CD4-positive, CD25-positive, alpha-beta regulatory T cell (primary cell): ENCODE data around the gene MEG3. TPM values are rescaled to one million over a fixed set of nuclear protein-coding genes. Genes with fewer than 3 reads are reported as not detected.

ENCODE experiments used
- ATAC-seq, 2 donors: fragments of 150-1000 bp; cut with Tn5 transposase; one replicate each; pipeline ENCODE4 v1.10.0; 2021; ENCODE audit warnings: low read depth in 2 of 2, moderate number of reproducible peaks in 2 of 2, moderate library complexity in 1 of 2
- DNase-seq, 3 donors: peaks; one replicate each; pipeline versions ENCODE4 v3.0.0 to v3.0.0-alpha.2; 2012 to 2022; ENCODE audit warnings: mixed read lengths in 1 of 3
- H3K27ac ChIP-seq: one replicate; pipeline ENCODE4 v1.7.0; 2013; ENCODE audit warnings: mild to moderate bottlenecking, low read length; ENCODE audit not compliant: insufficient read depth, poor library complexity, severe bottlenecking
- H3K27me3 ChIP-seq: one replicate; pipeline ENCODE4 v1.7.0; 2013; ENCODE audit warnings: low read length; ENCODE audit not compliant: control insufficient read depth, insufficient read depth
- H3K36me3 ChIP-seq: one replicate; pipeline ENCODE4 v1.7.0; 2013; ENCODE audit warnings: mild to moderate bottlenecking, low read length, moderate library complexity; ENCODE audit not compliant: control insufficient read depth, insufficient read depth
- H3K4me1 ChIP-seq: 2 replicates; pipeline ENCODE4 v1.7.0; 2013; ENCODE audit warnings: mild to moderate bottlenecking, low read length; ENCODE audit not compliant: insufficient read depth, control insufficient read depth, poor library complexity, severe bottlenecking
- H3K4me3 ChIP-seq: one replicate; pipeline ENCODE4 v1.7.0; 2013; ENCODE audit warnings: low read depth, mild to moderate bottlenecking, low read length, moderate library complexity
- H3K9me3 ChIP-seq, 2 experiments: 1 replicate in 1 of 2; 2 replicates in 1 of 2; pipeline ENCODE4 v1.7.0; 2013; ENCODE audit warnings: low read length in 2 of 2, mild to moderate bottlenecking in 1 of 2, moderate library complexity in 1 of 2; ENCODE audit not compliant: control insufficient read depth in 2 of 2
- H3K27ac Mint-ChIP-seq, 3 donors: one replicate each; pipeline ENCODE4 v1.8.0; 2020 to 2022; ENCODE audit warnings: mild to moderate bottlenecking in 3 of 3, mixed read lengths in 3 of 3, moderate library complexity in 2 of 3
- H3K27me3 Mint-ChIP-seq: one replicate; pipeline ENCODE4 v1.8.0; 2022; ENCODE audit warnings: mild to moderate bottlenecking, mixed read lengths
- H3K36me3 Mint-ChIP-seq: one replicate; pipeline ENCODE4 v1.8.0; 2020; ENCODE audit warnings: mixed read lengths
- H3K4me1 Mint-ChIP-seq, 4 donors: one replicate each; pipeline ENCODE4 v1.8.0; 2020 to 2022; ENCODE audit warnings: mixed read lengths in 4 of 4, mild to moderate bottlenecking in 1 of 4
- H3K4me3 Mint-ChIP-seq, 4 donors: one replicate each; pipeline ENCODE4 v1.8.0; 2020 to 2022; ENCODE audit warnings: mild to moderate bottlenecking in 4 of 4, mixed read lengths in 4 of 4, moderate library complexity in 3 of 4
- H3K9me3 Mint-ChIP-seq, 7 donors: one replicate each; pipeline ENCODE4 v1.8.0; 2020 to 2022; ENCODE audit warnings: mixed read lengths in 7 of 7, mild to moderate bottlenecking in 3 of 7, moderate library complexity in 2 of 7
- polyA plus RNA-seq, 4 donors: library from polyadenylated mRNA; unstranded; fragments of 300-500 nt; fragmentation: Illumina TruSeq; gene quantifications; one replicate each; pipeline ENCODE4 v1.2.3, GENCODE V29; 2021
- total RNA-seq: library from RNA; stranded (reverse); gene quantifications from one replicate; pipeline ENCODE4 v1.2.3, GENCODE V29; 2022

MEG3 gene
- total and polyA plus RNA-seq, 5 donors from 2014 or later = 0.10 TPM; not detected in 4

DNA sequence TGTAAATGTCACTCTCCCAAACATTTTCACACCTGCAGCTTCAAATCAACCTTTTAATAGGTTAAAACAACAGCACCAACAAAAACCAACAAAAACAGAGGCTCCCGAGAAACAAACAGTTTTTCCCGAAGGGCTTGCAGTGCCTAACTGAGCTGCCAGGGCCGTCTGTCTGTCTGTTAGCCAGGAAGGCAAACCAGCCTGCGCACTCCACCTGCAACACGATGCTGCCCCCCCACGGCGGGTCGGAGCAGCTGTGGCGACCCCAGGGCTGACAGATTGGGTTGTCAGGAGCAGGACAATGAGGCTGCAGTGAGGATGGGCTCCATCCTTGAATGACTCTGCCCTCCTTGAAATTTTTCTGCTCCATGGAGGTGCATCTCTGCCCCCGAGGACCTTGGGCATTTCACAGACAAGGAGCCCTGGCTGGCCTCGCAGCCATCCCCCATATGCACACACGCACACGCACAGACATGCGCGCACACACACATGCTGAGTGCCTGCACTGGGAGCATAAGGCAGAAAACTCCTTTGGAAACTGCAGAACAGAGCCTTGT, 75.0 kb downstream of the MEG3 start:
- no peak overlapping the region for H3K4me3 Mint-ChIP-seq
- H3K27ac ChIP-seq = no peak overlapping the region
- no peaks in the 10 kb centered on the region for H3K9me3 ChIP-seq
- peak in 1 of 3 donors; percentile 3 for DNase-seq
- H3K27ac Mint-ChIP-seq = no peak overlapping the region
- no peaks in the 10 kb centered on the region for H3K36me3 Mint-ChIP-seq
- H3K4me3 ChIP-seq = no peak overlapping the region
- peaks cover 49% of the 10 kb centered on the region for H3K27me3 Mint-ChIP-seq
- H3K27me3 ChIP-seq = no peaks in the 10 kb centered on the region
- no peaks in the 10 kb centered on the region for H3K4me1 ChIP-seq
- H3K36me3 ChIP-seq = no peaks in the 10 kb centered on the region
- no peaks in the 10 kb centered on the region for H3K4me1 Mint-ChIP-seq
- no peak for ATAC-seq
- peaks cover 0 to 3% (median 0%) of the 10 kb centered on the region in 7 donors for H3K9me3 Mint-ChIP-seq

DNA sequence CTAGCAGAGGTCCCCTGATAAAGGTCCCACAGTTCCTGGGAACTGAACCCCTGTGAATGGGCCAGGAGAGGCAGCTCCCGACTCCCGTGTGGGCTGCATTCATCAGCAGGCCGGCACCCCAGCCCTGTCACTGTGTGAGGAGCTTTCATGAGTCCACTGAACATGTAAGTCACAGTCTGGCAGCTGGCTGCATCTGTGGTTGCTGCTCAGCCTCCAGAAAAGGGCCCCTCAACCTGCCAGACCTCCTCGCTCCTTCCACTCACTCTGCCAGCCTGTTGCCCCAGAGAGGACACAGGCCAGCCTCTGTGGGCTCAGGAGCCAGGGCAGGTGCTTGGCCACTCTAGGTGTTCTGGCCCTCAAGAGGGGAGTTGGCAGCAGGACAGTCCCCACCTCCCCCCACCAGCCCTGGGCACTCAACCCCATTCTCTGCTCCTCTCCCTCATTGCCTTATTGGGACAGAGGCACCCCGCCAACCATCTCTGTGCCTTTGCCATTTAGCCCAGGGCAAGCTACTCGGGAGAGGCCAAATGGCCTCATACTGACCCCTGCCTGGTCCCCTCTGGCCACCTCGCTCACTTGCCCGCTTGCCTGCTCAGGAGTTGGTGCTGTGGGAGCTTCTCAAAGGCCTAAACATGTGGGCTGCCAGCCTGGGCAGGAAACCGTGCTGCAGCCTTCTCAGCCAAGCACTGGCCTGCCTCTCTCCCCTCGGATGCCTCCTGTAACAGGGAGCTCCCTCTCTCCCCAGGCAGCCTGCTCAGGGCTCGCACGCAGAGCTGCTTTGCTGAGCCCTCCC, 75.7 kb downstream of the MEG3 start:
- Histone ChIP-seq H3K36me3 (no peaks in the 10 kb centered on the region), H3K4me3 (no peak overlapping the region), H3K4me1 (no peaks in the 10 kb centered on the region), H3K27ac (no peak overlapping the region), H3K9me3 (no peaks in the 10 kb centered on the region), H3K27me3 (no peaks in the 10 kb centered on the region)
- Mint-ChIP-seq H3K9me3 (peaks cover 0 to 3% (median 0%) of the 10 kb centered on the region in 7 donors), H3K27me3 (peaks cover 51% of the 10 kb centered on the region), H3K4me1 (no peaks in the 10 kb centered on the region), H3K36me3 (no peaks in the 10 kb centered on the region), H3K27ac (no peak overlapping the region), H3K4me3 (no peak overlapping the region)
- DNase-seq (no peak), ATAC-seq (no peak)

DNA sequence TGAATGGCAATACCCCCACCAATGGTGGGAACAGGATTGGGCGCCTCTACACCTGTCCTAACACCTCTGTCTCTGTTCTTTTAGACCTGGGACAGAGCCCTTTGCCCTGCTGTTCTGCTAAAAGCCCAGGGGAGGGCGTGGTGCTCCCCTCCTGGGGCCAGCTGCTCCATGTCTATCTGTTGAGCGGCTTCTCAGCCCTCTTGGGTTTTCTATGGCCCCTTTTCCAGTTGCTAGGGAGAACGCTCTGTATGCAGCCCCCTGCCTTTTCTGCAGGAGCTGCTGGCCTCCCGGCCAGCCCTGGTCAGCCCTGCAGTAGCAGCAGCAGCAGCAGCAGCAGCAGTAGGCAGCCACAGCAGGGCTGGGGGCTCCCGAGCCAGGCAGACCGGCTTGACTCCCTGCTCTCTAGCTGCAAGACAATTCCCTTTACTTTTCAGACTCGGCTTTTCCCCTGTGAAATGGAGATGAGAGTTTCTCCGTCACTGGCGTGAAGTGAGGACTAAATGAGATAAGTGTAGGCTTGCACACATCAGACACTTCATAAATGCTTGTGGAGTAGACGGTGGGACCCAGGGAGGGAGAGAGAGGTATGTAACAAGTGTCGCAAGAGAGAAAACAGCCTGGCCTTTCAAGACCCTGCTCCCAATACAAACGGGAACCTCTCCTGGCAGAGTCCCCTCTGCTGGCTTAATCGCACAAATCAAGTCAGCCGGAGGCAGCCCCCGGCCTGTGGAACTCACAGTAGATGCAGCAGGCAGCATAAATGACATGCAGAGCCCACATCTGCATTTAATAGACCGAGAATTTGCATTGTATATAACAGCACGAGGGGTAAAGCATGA, 76.6 kb downstream of the MEG3 start:
- no peaks in the 10 kb centered on the region for H3K27me3 ChIP-seq
- no peak overlapping the region for H3K4me3 Mint-ChIP-seq
- no peaks in the 10 kb centered on the region for H3K4me1 Mint-ChIP-seq
- no peak overlapping the region for H3K27ac ChIP-seq
- H3K9me3 Mint-ChIP-seq = peaks cover 0 to 3% (median 0%) of the 10 kb centered on the region in 7 donors
- H3K36me3 Mint-ChIP-seq = no peaks in the 10 kb centered on the region
- H3K4me1 ChIP-seq = no peaks in the 10 kb centered on the region
- H3K27ac Mint-ChIP-seq = no peak overlapping the region
- no peak overlapping the region for H3K4me3 ChIP-seq
- H3K9me3 ChIP-seq = no peaks in the 10 kb centered on the region
- DNase-seq (no peak), ATAC-seq (no peak)
- no peaks in the 10 kb centered on the region for H3K36me3 ChIP-seq
- H3K27me3 Mint-ChIP-seq = peaks cover 48% of the 10 kb centered on the region

DNA sequence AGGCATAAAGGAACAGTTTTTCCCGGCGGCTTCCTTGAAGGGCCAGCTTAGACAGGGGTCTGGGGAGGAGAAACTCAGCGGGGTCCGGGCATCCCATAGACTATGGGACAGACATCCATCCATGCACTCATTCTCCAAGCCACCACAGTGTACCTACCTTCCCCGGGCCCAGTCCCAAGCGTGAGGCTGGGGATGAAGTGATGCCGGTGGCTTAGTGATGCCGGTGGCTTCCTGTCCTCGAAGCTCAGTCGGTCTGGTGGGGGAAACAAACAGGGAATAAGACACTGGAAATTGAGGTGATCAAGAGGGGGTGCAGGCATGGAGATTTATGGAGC, 77.2 kb downstream of the MEG3 start:
- Mint-ChIP-seq H3K27me3 (peaks cover 50% of the 10 kb centered on the region), H3K4me1 (no peaks in the 10 kb centered on the region), H3K27ac (no peak overlapping the region), H3K36me3 (no peaks in the 10 kb centered on the region), H3K4me3 (no peak overlapping the region), H3K9me3 (peaks cover 0 to 3% (median 0%) of the 10 kb centered on the region in 7 donors)
- Histone ChIP-seq H3K36me3 (no peaks in the 10 kb centered on the region), H3K27me3 (no peaks in the 10 kb centered on the region), H3K4me1 (no peaks in the 10 kb centered on the region), H3K4me3 (no peak overlapping the region), H3K27ac (no peak overlapping the region), H3K9me3 (no peaks in the 10 kb centered on the region)
- ATAC-seq = no peak
- DNase-seq = no peak

DNA sequence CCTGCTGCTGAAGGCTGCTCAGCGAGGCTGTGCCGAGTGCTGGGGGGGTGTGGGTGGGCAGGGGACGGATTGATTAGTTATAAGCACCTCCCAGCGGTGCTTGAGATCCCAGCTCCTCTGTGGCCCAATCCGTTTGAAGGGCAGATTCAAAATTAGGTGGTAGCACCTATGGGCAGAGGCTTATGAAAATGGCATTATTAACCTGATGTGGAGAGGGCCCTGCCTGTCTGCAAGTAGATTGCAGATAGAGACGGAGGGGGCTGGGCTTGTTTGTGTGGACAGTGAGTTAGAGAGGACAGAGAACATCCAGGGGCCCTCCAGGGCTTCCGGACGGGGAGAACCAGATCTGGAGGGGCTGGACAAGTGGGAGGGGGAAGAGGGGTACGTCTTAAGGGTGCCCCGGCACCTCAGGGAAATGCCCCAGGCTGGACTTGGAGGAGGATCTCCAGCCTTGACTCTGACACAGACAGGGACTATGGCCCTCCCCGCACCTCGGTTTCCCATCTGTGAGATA, 77.8 kb downstream of the MEG3 start, which contains the start of gene RTL1:
RTL1 (minus strand) TSS at position 51 of the 514 bp plus-strand sequence. CDS start 18,934 bp downstream, outside the sequence.
- Histone ChIP-seq H3K36me3 (no peaks in the 10 kb centered on the region), H3K27me3 (no peaks in the 10 kb centered on the region), H3K4me1 (no peaks in the 10 kb centered on the region), H3K9me3 (no peaks in the 10 kb centered on the region), H3K4me3 (no peak within 1 kb of the TSS), H3K27ac (no peak within 1 kb of the TSS)
- DNase-seq (no peak), ATAC-seq (no peak)
- Mint-ChIP-seq H3K27ac (no peak within 1 kb of the TSS), H3K4me3 (no peak within 1 kb of the TSS), H3K36me3 (no peaks in the 10 kb centered on the region), H3K27me3 (peaks cover 50% of the 10 kb centered on the region), H3K4me1 (no peaks in the 10 kb centered on the region), H3K9me3 (peaks cover 0 to 3% (median 0%) of the 10 kb centered on the region in 7 donors)

DNA sequence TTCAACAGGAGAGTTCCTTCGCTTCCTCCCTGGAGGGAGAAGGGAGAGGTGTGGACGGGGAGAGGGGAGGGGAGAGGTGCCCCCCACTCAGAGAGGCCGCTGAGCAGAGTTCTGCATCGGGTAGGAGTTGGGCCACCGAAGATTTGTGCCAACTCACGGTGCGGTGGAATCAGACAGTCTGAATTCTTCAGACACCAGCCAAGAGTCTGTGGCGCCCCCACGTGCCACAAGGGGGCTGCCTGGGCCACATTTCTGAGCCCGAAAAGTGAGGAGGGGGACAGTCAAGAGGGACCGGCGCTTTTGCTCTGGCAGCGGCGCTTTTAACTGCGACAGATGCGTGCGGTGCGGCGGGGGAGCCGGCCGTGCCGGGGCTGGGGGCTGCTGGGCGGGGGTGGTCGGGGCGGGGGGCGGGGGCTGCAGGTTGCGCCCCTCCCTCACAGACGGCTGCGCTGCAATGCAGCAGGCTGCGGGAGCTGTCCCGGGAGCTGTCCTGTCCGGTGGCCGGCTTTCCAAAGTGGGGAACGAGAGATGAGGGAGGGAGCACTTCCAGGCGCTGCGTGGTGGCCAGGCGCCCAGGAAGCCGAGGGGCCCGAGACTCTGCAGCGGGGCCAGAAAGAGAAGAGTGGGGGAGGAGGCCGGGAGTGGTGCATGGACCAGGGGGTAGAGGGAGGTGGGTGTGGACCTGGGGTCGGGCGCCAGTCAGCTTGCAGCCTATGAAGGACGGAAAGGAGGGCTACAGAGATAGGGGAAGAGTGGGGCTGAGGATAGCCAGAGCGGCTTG, 78.6 kb downstream of the MEG3 start:
- Histone ChIP-seq H3K4me1 (no peaks in the 10 kb centered on the region), H3K27me3 (no peaks in the 10 kb centered on the region), H3K4me3 (no peak overlapping the region), H3K36me3 (no peaks in the 10 kb centered on the region), H3K27ac (no peak overlapping the region), H3K9me3 (no peaks in the 10 kb centered on the region)
- no peak overlapping the region for H3K27ac Mint-ChIP-seq
- DNase-seq (no peak), ATAC-seq (no peak)
- no peaks in the 10 kb centered on the region for H3K4me1 Mint-ChIP-seq
- H3K9me3 Mint-ChIP-seq = peaks cover 0 to 3% (median 0%) of the 10 kb centered on the region in 7 donors
- H3K4me3 Mint-ChIP-seq = no peak overlapping the region
- H3K36me3 Mint-ChIP-seq = no peaks in the 10 kb centered on the region
- peaks cover 45% of the 10 kb centered on the region for H3K27me3 Mint-ChIP-seq

DNA sequence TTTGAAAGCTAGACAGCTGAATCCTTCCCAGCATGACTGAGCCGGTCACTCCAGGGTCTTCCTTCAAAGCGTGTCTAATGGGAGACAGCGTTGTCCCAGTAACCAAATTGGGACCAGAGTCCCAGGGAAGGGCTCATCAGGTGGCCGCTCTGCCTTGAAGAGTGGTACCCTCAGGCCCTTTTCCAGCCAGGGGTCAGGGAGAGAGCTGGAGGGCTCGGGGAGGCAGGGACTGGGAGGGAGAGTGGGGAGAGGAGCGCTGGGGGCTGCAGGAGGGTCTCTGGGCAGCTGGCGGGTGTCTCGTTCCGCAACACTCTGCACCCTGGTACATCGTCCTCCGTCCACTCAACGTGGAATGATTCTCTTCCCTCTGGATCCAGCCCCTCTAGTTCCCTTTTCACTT, 79.2 kb downstream of the MEG3 start:
- no peaks in the 10 kb centered on the region for H3K4me1 ChIP-seq
- H3K4me3 ChIP-seq = no peak overlapping the region
- no peak for DNase-seq
- no peak overlapping the region for H3K27ac ChIP-seq
- H3K27ac Mint-ChIP-seq = no peak overlapping the region
- H3K9me3 ChIP-seq = no peaks in the 10 kb centered on the region
- no peak for ATAC-seq
- no peaks in the 10 kb centered on the region for H3K4me1 Mint-ChIP-seq
- peaks cover 38% of the 10 kb centered on the region for H3K27me3 Mint-ChIP-seq
- no peaks in the 10 kb centered on the region for H3K27me3 ChIP-seq
- no peaks in the 10 kb centered on the region for H3K36me3 ChIP-seq
- no peak overlapping the region for H3K4me3 Mint-ChIP-seq
- peaks cover 0 to 3% (median 0%) of the 10 kb centered on the region in 7 donors for H3K9me3 Mint-ChIP-seq
- no peaks in the 10 kb centered on the region for H3K36me3 Mint-ChIP-seq
